Activated CD4-positive, alpha-beta T cell treated with anti-CD3 and anti-CD28 coated beads for 36 hours (primary cell): Measurements from ENCODE around the gene GLG1. TPM values are rescaled to one million over a fixed set of nuclear protein-coding genes. Genes with fewer than 3 reads are reported as not detected.
"Not testable (repeated sequence)": the region's sequence is repeated elsewhere in the genome, so short reads cannot be mapped to it uniquely, and the experiment has no call there.

ENCODE experiments used
- ATAC-seq: fragments of 200-7000 bp; cut with Tn5 transposase; one replicate; pipeline ENCODE4 v1.10.0; 2021; ENCODE audit warnings: mild to moderate bottlenecking, moderate library complexity
- CTCF ChIA-PET: fragments of 350-600 bp; sonication (Branson Sonifier 250); formaldehyde crosslinking; loops from one replicate; lab custom pipeline; 2021; ENCODE audit warnings: antibody characterized with exemption; lab: Charles Lee
- POLR2A ChIA-PET: fragments of 350-600 bp; sonication (Branson Sonifier 250); formaldehyde crosslinking; loops from one replicate; lab custom pipeline; 2021; ENCODE audit warnings: antibody characterized with exemption, inconsistent platforms; lab: Charles Lee
- DNase-seq: peaks from one replicate; pipeline ENCODE4 v3.0.0-alpha.2; 2020
- H3K27ac Mint-ChIP-seq: one replicate; pipeline ENCODE4 v1.8.0; 2021; ENCODE audit warnings: mixed read lengths
- H3K27me3 Mint-ChIP-seq: one replicate; pipeline ENCODE4 v1.8.0; 2021; ENCODE audit warnings: mixed read lengths
- H3K36me3 Mint-ChIP-seq: one replicate; pipeline ENCODE4 v1.8.0; 2021; ENCODE audit warnings: low read depth, mixed read lengths
- H3K4me1 Mint-ChIP-seq: one replicate; pipeline ENCODE4 v1.8.0; 2021; ENCODE audit warnings: mixed read lengths
- H3K4me3 Mint-ChIP-seq: one replicate; pipeline ENCODE4 v1.8.0; 2021; ENCODE audit warnings: mild to moderate bottlenecking, moderate library complexity, mixed read lengths
- H3K9me3 Mint-ChIP-seq: one replicate; pipeline ENCODE4 v1.8.0; 2021; ENCODE audit warnings: low read depth, mixed read lengths
- intact Hi-C, 2 experiments: fragments of 100-400 bp; cut with DNase I in 1 of 2; cut with micrococcal nuclease in 1 of 2; formaldehyde crosslinking; loops; one replicate each; pipeline versions ENCODE4 v1.14.2 to v1.15.1; 2022 to 2024; cut with DNase I, micrococcal nuclease
- total RNA-seq, 2 experiments: library from RNA; stranded (reverse); gene quantifications; one replicate each; pipeline ENCODE4 v1.2.3, GENCODE V29; 2021

GLG1 gene
- total RNA-seq, 2 experiments from 2014 or later: 66.3 to 68.3 TPM

DNA sequence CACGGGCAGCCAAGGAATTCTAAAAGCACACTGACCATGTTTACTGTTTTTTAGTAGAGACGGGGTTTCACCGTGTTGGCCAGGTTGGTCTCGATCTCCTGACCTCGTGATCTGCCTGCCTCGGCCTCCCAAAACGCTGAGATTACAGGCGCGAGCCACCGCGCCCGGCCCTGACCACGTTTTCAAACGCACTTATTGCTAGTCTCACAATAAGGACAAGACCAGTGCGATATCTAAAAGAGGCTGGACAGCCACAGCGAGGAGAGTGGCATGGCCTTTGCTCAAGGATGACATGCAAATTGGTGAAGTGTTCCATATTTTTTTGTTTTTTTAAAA, 150.7 kb downstream of the GLG1 start:
- DNase-seq: no peak
- no peak overlapping the region for H3K27ac Mint-ChIP-seq
- intact Hi-C loops: no loop called here
- no peak overlapping the region for H3K4me3 Mint-ChIP-seq
- H3K36me3 Mint-ChIP-seq: peaks cover 50% of the 10 kb centered on the region
- ChIA-PET POLR2A (no interaction called here), CTCF (no interaction called here)
- no peaks in the 10 kb centered on the region for H3K4me1 Mint-ChIP-seq
- no peak for ATAC-seq
- no peaks in the 10 kb centered on the region for H3K9me3 Mint-ChIP-seq
- no peaks in the 10 kb centered on the region for H3K27me3 Mint-ChIP-seq

DNA sequence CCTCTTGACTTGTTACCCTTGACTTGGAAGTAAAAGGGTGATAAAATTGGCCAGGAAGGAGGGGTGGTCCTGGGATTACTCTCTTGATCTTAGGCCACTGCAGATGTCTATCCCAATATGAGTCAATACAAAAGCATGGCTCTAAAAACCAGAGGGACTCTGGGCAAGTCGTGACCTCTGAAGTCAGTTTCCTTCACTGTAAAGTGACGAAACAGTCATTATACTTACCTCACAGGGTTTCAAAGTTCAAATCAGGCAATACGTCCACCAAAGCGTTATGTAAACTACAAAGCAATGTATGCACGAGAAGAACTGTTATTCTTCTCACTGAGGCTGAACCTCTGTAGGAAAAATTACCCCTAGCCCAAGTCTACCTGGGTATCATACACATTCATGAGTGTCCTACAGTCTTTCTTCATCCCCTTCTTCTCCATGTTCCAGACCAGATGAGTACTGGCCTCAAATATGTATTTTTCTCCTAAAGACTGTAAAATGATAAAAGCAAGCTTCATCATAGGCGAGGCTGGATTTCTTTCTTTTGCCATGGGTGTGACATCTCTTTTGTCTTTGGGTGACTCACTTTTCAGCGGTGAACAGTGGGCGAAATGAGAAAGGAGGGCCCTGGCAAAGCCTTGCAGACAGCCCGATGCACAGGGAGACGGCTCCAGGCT, 151.2 kb downstream of the GLG1 start:
- POLR2A ChIA-PET: no interaction called here
- no peak overlapping the region for H3K4me3 Mint-ChIP-seq
- ATAC-seq: no peak
- CTCF ChIA-PET: no interaction called here
- H3K36me3 Mint-ChIP-seq: peaks cover 50% of the 10 kb centered on the region
- no peaks in the 10 kb centered on the region for H3K27me3 Mint-ChIP-seq
- no peak for DNase-seq
- no peaks in the 10 kb centered on the region for H3K9me3 Mint-ChIP-seq
- no peak overlapping the region for H3K27ac Mint-ChIP-seq
- no peaks in the 10 kb centered on the region for H3K4me1 Mint-ChIP-seq
- intact Hi-C loops: no loop called here

- peaks cover 45% of the 10 kb centered on the region for H3K36me3 Mint-ChIP-seq
- no peaks in the 10 kb centered on the region for H3K9me3 Mint-ChIP-seq
- no peaks in the 10 kb centered on the region for H3K4me1 Mint-ChIP-seq
- ChIA-PET CTCF (no interaction called here), POLR2A (no interaction called here)
- H3K4me3 Mint-ChIP-seq: no peak overlapping the region
- no peak overlapping the region for H3K27ac Mint-ChIP-seq
- no peaks in the 10 kb centered on the region for H3K27me3 Mint-ChIP-seq
- DNase-seq (no peak), ATAC-seq (no peak)
- intact Hi-C loops: no loop called here
Observed at GRCh38 chr16:74455213-74455612, 151.7 kb downstream of the GLG1 start.

GRCh38 chr16:74451951-74452758, 154.8 kb downstream of the GLG1 start:
- H3K27ac Mint-ChIP-seq: no peak overlapping the region
- ATAC-seq: no peak
- H3K4me3 Mint-ChIP-seq: no peak overlapping the region
- intact Hi-C loops: no loop called here
- no peaks in the 10 kb centered on the region for H3K27me3 Mint-ChIP-seq
- ChIA-PET POLR2A (no interaction called here), CTCF (no interaction called here)
- H3K36me3 Mint-ChIP-seq: peaks cover 38% of the 10 kb centered on the region
- no peaks in the 10 kb centered on the region for H3K9me3 Mint-ChIP-seq
- no peaks in the 10 kb centered on the region for H3K4me1 Mint-ChIP-seq
- no peak for DNase-seq

GRCh38 chr16:74450967-74451760, 155.8 kb downstream of the GLG1 start:
- CTCF ChIA-PET: interaction anchor here (1.0 kb wide), 1 partner anchor 17 kb away, joined by 3 read pairs; no protein-coding TSS in a partner anchor
- Mint-ChIP-seq H3K9me3 (no peaks in the 10 kb centered on the region), H3K4me1 (no peaks in the 10 kb centered on the region), H3K4me3 (no peak overlapping the region), H3K36me3 (peaks cover 33% of the 10 kb centered on the region), H3K27ac (no peak overlapping the region), H3K27me3 (no peaks in the 10 kb centered on the region)
- ATAC-seq: no peak
- intact Hi-C loops: no loop called here
- POLR2A ChIA-PET: no interaction called here
- DNase-seq: no peak

- intact Hi-C loops: no loop called here
- no peak for ATAC-seq
- H3K4me3 Mint-ChIP-seq: no peak overlapping the region
- no peaks in the 10 kb centered on the region for H3K27me3 Mint-ChIP-seq
- CTCF ChIA-PET: interaction anchor here (1.0 kb wide), 1 partner anchor 18 kb away, joined by 3 read pairs; no protein-coding TSS in a partner anchor
- no peak for DNase-seq
- H3K36me3 Mint-ChIP-seq: peaks cover 25% of the 10 kb centered on the region
- H3K27ac Mint-ChIP-seq: no peak overlapping the region
- no peaks in the 10 kb centered on the region for H3K4me1 Mint-ChIP-seq
- POLR2A ChIA-PET: no interaction called here
- no peaks in the 10 kb centered on the region for H3K9me3 Mint-ChIP-seq
Observed at GRCh38 chr16:74450236-74450635, 156.7 kb downstream of the GLG1 start.

- ATAC-seq (no peak), DNase-seq (no peak)
- CTCF ChIA-PET: interaction anchor here (0.8 kb wide), 1 partner anchor 133 kb away, joined by 3 read pairs; no protein-coding TSS in a partner anchor
- POLR2A ChIA-PET: no interaction called here
- intact Hi-C loops: no loop called here
- Mint-ChIP-seq H3K36me3 (peaks cover 22% of the 10 kb centered on the region), H3K27ac (peak overlapping the region; percentile 19), H3K9me3 (no peaks in the 10 kb centered on the region), H3K4me1 (no peaks in the 10 kb centered on the region), H3K4me3 (no peak overlapping the region), H3K27me3 (no peaks in the 10 kb centered on the region)
Observed at GRCh38 chr16:74449470-74449869, 157.4 kb downstream of the GLG1 start.

DNA sequence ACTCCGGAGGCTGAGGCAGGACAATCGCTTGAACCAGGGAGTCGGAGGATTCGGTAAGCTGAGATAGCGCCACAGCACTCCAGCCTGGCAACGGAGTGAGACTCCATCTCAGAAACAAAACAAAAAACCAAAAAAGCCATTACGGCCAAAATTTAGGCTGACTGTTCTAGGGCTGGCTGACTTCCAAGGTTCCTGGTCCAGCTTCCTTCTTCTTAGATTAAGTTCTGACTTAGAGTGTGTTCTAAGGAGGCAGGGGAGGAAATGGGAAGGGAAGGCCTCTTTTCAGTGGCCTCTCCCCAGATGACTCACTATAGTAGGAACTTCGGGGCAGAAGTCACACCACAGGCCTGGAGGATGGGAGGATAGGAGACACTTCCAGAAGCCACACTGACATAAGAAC, 157.9 kb downstream of the GLG1 start:
- Mint-ChIP-seq H3K4me1 (no peaks in the 10 kb centered on the region), H3K27me3 (no peaks in the 10 kb centered on the region), H3K36me3 (peaks cover 22% of the 10 kb centered on the region), H3K9me3 (no peaks in the 10 kb centered on the region), H3K4me3 (no peak overlapping the region), H3K27ac (peak overlapping the region; percentile 19)
- ChIA-PET POLR2A (no interaction called here), CTCF (no interaction called here)
- ATAC-seq (no peak), DNase-seq (no peak)
- intact Hi-C loops: no loop called here

DNA sequence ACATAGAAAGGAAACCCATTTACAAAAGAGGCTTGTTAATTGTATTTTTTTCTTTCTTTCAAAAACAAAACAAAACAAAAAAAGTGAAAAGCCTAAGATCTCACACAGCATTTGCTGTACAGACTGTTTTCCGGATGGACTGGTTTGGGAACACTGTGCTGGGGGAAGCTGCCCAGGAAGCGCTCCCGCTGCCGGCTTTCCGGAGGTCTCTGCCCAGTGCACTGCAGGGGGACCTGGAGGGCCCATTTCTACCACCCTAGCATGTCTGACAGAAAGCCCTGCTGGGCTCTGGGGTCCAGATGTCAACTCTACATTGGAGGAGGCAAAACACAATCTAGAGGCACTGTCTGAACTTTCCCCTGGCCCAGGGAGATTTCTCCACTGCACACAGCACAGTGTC, 159.3 kb downstream of the GLG1 start:
- ChIA-PET POLR2A (no interaction called here), CTCF (no interaction called here)
- Mint-ChIP-seq H3K27ac (peak overlapping the region; percentile 47), H3K4me3 (no peak overlapping the region), H3K27me3 (no peaks in the 10 kb centered on the region), H3K36me3 (peaks cover 20% of the 10 kb centered on the region), H3K9me3 (peaks cover 3% of the 10 kb centered on the region), H3K4me1 (peaks cover 2% of the 10 kb centered on the region)
- intact Hi-C loops: no loop called here
- ATAC-seq (no peak), DNase-seq (no peak)

DNA sequence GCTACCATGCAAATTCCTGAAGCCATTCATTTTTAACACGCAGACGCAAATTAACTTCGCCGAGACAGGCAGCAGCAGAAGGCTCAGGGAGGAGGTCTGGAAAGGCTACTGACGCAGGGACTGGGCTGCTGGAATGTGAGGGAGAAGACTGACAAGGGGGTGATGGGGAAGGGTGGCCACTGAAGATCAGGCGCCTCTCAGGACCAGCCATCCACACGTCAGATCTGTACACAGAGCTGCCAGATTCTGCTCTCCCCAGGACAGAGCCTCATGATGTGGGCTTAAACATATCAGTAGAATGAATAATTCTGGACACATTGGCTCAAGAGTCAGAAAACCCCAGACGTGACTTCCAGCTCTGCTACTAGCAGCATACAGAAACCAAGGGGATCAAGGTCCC, 160.0 kb downstream of the GLG1 start:
- H3K4me3 Mint-ChIP-seq: no peak overlapping the region
- no peak overlapping the region for H3K27ac Mint-ChIP-seq
- H3K36me3 Mint-ChIP-seq: peaks cover 16% of the 10 kb centered on the region
- H3K27me3 Mint-ChIP-seq: no peaks in the 10 kb centered on the region
- H3K9me3 Mint-ChIP-seq: peaks cover 3% of the 10 kb centered on the region
- DNase-seq (no peak), ATAC-seq (no peak)
- POLR2A ChIA-PET: no interaction called here
- intact Hi-C loops: no loop called here
- CTCF ChIA-PET: no interaction called here
- H3K4me1 Mint-ChIP-seq: peaks cover 2% of the 10 kb centered on the region

DNA sequence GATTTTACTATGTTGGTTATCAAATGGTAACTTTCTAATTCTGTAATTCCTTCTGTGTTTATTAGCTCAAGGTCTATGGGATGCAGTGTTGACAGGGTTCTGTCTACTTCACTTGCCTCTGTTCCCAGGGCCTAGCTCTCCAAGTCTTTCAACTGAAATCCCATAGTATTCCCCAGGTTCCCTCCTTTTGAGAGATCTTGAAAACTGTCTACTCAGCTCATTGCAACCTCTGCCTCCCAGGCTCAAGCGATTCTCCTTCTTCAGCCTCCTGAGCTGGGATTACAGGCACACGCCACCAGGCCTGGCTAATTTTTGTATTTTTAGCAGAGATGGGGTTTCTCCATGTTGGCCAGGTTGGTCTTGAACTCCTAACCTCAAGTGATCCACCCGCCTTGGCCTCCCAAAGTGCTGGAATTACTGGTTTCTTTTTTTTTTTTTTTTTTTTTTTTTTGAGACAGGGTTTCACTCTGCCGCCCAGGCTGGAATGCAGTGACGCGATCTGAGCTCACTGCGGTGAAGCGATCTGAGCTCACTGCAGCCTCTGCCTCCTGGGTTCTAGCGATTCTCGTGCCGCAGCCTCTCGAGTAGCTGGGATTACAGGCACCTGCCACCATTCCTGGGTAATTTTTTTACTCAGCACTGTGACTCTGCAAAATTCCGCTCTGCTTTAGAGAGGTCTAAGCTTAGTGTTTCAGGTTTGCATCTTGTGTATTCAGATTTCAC, 163.1 kb downstream of the GLG1 start:
- DNase-seq, H3K27me3 Mint-ChIP-seq, H3K4me3 Mint-ChIP-seq, ATAC-seq, POLR2A ChIA-PET, CTCF ChIA-PET, intact Hi-C loops, H3K9me3 Mint-ChIP-seq, H3K27ac Mint-ChIP-seq: not testable (repeated sequence)
- H3K36me3 Mint-ChIP-seq: peaks cover 15% of the 10 kb centered on the region
- peaks cover 11% of the 10 kb centered on the region for H3K4me1 Mint-ChIP-seq
